Neural crest cell (in vitro differentiated cells): Measurements from ENCODE around the gene TRIM2. TPM values are rescaled to one million over a fixed set of nuclear protein-coding genes. Genes with fewer than 3 reads are reported as not detected.

Source experiments
- DNase-seq: peaks from one replicate; pipeline ENCODE4 v3.0.0; 2021; ENCODE audit warnings: low read depth, mixed read lengths, low spot score
- H3K27ac Mint-ChIP-seq: one replicate; pipeline ENCODE4 v1.8.0; 2021; ENCODE audit warnings: mild to moderate bottlenecking, mixed read lengths; ENCODE audit not compliant: unreplicated experiment
- H3K27me3 Mint-ChIP-seq: 2 replicates; pipeline ENCODE4 v1.8.0; 2021; ENCODE audit warnings: low read depth, mild to moderate bottlenecking, mixed read lengths
- H3K36me3 Mint-ChIP-seq: 2 replicates; pipeline ENCODE4 v1.8.0; 2021; ENCODE audit warnings: low read depth, mild to moderate bottlenecking, mixed read lengths
- H3K4me1 Mint-ChIP-seq: 2 replicates; pipeline ENCODE4 v1.8.0; 2021; ENCODE audit warnings: mixed read lengths
- H3K4me3 Mint-ChIP-seq: one replicate; pipeline ENCODE4 v1.8.0; 2021; ENCODE audit warnings: mild to moderate bottlenecking, mixed read lengths
- H3K9me3 Mint-ChIP-seq: 2 replicates; pipeline ENCODE4 v1.8.0; 2021; ENCODE audit warnings: mixed read lengths
- CTCF ChIP-seq: fragments of 200-600 bp; sonication (generic); conservative IDR thresholded peaks from 2 replicates; pipeline ENCODE4 v1.5.0; 2021; ENCODE audit warnings: antibody characterized with exemption, mild to moderate bottlenecking
- total RNA-seq: library from RNA; stranded (reverse); gene quantifications from 2 replicates; pipeline ENCODE4 v1.2.1, GENCODE V29; 2021

Gene TRIM2
- total RNA-seq, 1 donor from 2014 or later = 105 TPM

DNA sequence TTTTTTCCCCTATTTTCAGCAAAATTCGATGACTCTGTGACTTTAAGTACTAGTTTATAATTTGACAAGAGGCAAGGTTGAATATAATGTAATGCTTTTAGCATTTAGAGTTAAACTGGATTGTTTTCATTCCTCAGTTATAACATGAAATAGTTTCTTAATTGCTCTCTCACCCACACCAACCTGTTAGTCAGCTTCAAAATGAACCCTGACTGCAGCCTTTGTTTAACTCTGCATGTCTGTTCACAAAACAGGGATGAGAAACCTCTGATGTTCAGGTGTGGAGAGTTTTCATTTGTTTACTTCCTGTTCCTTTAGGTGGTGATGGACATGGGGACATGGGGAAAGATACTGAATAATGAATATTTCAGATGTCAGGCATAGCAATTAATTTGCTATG lies 90.4 kb downstream of the TRIM2 start:
- Mint-ChIP-seq H3K9me3 (peaks cover 7% of the 10 kb centered on the region), H3K27me3 (no peaks in the 10 kb centered on the region), H3K27ac (no peak overlapping the region), H3K4me3 (no peak overlapping the region), H3K4me1 (peaks cover 21% of the 10 kb centered on the region), H3K36me3 (peaks cover 51% of the 10 kb centered on the region)
- no peak for TF ChIP-seq CTCF
- DNase-seq = no peak

DNA sequence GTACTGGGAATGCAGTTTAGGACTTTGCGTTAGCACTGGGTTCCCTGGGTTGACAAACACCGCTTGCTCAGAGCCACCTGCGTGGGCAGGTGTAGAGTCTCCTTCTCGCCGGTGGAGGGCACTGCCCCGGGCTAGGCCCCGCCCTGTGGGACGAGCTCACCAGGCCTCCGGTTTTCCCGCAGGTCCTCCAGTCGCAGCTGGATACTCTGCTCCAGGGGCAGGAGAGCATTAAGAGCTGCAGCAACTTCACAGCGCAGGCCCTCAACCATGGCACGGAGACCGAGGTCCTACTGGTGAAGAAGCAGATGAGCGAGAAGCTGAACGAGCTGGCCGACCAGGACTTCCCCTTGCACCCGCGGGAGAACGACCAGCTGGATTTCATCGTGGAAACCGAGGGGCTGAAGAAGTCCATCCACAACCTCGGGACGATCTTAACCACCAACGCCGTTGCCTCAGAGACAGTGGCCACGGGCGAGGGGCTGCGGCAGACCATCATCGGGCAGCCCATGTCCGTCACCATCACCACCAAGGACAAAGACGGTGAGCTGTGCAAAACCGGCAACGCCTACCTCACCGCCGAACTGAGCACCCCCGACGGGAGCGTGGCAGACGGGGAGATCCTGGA lies 91.0 kb downstream of the TRIM2 start:
- H3K9me3 Mint-ChIP-seq = peaks cover 11% of the 10 kb centered on the region
- no peak for DNase-seq
- no peak for TF ChIP-seq CTCF
- H3K27me3 Mint-ChIP-seq = no peaks in the 10 kb centered on the region
- peaks cover 55% of the 10 kb centered on the region for H3K36me3 Mint-ChIP-seq
- H3K4me3 Mint-ChIP-seq = no peak overlapping the region
- H3K27ac Mint-ChIP-seq = peak overlapping the region; percentile 83
- peaks cover 21% of the 10 kb centered on the region for H3K4me1 Mint-ChIP-seq

DNA sequence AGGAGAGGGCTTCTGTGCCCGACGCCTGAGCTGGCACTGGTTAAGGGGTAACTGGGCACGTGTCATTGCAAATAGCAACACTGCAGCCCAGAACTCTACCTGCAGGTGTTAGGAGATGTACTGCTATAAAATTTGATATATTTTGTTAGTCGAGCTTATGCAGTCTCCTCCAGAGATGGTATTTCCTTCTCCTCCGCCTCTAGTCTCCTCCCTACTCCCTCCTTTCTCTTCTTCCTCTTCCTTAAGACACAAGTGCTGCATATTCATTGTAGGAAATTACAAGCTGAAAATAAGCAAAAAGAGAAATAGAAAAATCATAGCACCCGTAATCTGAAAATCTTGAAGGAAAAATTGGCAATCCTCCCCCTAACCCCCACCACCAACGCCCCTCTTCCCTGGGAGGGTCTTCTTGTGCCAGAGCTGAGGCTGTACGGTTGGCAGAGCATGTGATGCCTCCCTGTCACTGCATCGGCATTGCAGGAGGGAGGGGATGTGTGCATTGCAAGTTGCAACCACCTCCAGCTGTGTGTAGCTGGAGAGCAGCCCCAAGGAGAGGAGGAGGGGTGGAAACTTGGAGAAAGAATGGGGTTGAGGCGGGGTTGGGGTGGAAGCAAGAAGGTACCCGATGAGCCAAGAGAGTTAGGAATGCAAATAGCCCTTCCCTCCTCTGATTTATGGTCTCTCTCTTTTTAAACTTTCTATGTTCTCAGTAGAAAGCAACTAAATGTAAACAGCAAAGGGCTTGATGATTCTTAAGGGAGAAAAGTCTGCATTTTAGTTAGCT lies 92.0 kb downstream of the TRIM2 start:
- TF ChIP-seq CTCF = no peak
- peak overlapping the region; percentile 45 for H3K27ac Mint-ChIP-seq
- no peaks in the 10 kb centered on the region for H3K27me3 Mint-ChIP-seq
- no peak for DNase-seq
- H3K36me3 Mint-ChIP-seq = peaks cover 58% of the 10 kb centered on the region
- H3K4me3 Mint-ChIP-seq = no peak overlapping the region
- peaks cover 13% of the 10 kb centered on the region for H3K9me3 Mint-ChIP-seq
- H3K4me1 Mint-ChIP-seq = peaks cover 21% of the 10 kb centered on the region

GRCh38 chr4:153297116-153297515 lies 92.9 kb downstream of the TRIM2 start:
- H3K27me3 Mint-ChIP-seq = no peaks in the 10 kb centered on the region
- H3K27ac Mint-ChIP-seq = no peak overlapping the region
- peaks cover 19% of the 10 kb centered on the region for H3K9me3 Mint-ChIP-seq
- peaks cover 21% of the 10 kb centered on the region for H3K4me1 Mint-ChIP-seq
- DNase-seq = no peak
- H3K4me3 Mint-ChIP-seq = no peak overlapping the region
- H3K36me3 Mint-ChIP-seq = peaks cover 63% of the 10 kb centered on the region
- no peak for TF ChIP-seq CTCF

DNA sequence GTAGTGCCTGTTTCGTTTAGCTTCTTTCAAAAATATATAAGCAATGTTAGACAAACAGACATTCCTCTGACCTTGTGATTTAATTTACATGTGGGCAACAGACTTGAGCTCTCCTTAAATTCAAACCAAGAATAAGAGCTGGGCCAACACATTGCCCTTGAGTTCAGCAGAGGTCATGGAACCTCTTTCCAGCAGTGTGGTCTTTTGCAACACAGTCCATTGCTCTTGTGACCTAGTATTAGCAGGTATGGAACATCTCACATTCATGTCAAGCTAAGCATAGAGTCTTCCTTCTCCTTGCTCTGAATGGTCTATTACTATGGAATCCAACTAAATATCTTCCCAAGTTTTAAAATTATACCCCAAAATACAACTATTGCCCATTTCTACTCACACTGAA lies 106.5 kb downstream of the TRIM2 start:
- no peaks in the 10 kb centered on the region for H3K27me3 Mint-ChIP-seq
- H3K4me1 Mint-ChIP-seq = peaks cover 13% of the 10 kb centered on the region
- DNase-seq = no peak
- no peak overlapping the region for H3K27ac Mint-ChIP-seq
- H3K4me3 Mint-ChIP-seq = no peak overlapping the region
- H3K36me3 Mint-ChIP-seq = peaks cover 39% of the 10 kb centered on the region
- TF ChIP-seq CTCF = no peak
- H3K9me3 Mint-ChIP-seq = no peaks in the 10 kb centered on the region
